Activated CD4-positive, alpha-beta T cell treated with anti-CD3 and anti-CD28 coated beads, Interleukin-2, amount 10 ng/mL, durations not matched to agents 7 days and 5 days (primary cell): ENCODE data around the gene ZFAND5. TPM values are rescaled to one million over a fixed set of nuclear protein-coding genes. Genes with fewer than 3 reads are reported as not detected.

ENCODE experiments used
- CTCF ChIA-PET: fragments of 350-600 bp; sonication (Branson Sonifier 250); formaldehyde crosslinking; loops from one replicate; lab custom pipeline; 2021; ENCODE audit warnings: antibody characterized with exemption; lab: Charles Lee
- POLR2A ChIA-PET: fragments of 350-600 bp; sonication (Branson Sonifier 250); formaldehyde crosslinking; loops from one replicate; lab custom pipeline; 2021; ENCODE audit warnings: antibody characterized with exemption; lab: Charles Lee
- DNase-seq: peaks from one replicate; pipeline ENCODE4 v3.0.0-alpha.2; 2020
- H3K27ac Mint-ChIP-seq: one replicate; pipeline ENCODE4 v1.8.0; 2021; ENCODE audit warnings: mild to moderate bottlenecking, moderate library complexity, mixed read lengths
- H3K27me3 Mint-ChIP-seq: one replicate; pipeline ENCODE4 v1.8.0; 2021; ENCODE audit warnings: mixed read lengths
- H3K36me3 Mint-ChIP-seq: one replicate; pipeline ENCODE4 v1.8.0; 2021; ENCODE audit warnings: low read depth, mixed read lengths
- H3K4me1 Mint-ChIP-seq: one replicate; pipeline ENCODE4 v1.8.0; 2021; ENCODE audit warnings: mixed read lengths
- H3K4me3 Mint-ChIP-seq: one replicate; pipeline ENCODE4 v1.8.0; 2021; ENCODE audit warnings: mild to moderate bottlenecking, moderate library complexity, mixed read lengths
- H3K9me3 Mint-ChIP-seq: one replicate; pipeline ENCODE4 v1.8.0; 2021; ENCODE audit warnings: mixed read lengths
- total RNA-seq, 2 experiments: library from RNA; stranded (reverse); gene quantifications; one replicate each; pipeline ENCODE4 v1.2.3, GENCODE V29; 2021

The ZFAND5 gene
- total RNA-seq, 2 experiments from 2014 or later: 59.8 to 80.2 TPM

GRCh38 chr9:72334658-72335337, 30.2 kb downstream of the ZFAND5 start:
- ChIA-PET POLR2A (no interaction called here), CTCF (interaction anchor here (0.6 kb wide), 1 partner anchor 75 kb away, joined by 7 read pairs; no protein-coding TSS in a partner anchor)
- Mint-ChIP-seq H3K4me1 (no peaks in the 10 kb centered on the region), H3K36me3 (no peaks in the 10 kb centered on the region), H3K27me3 (peaks cover 4% of the 10 kb centered on the region), H3K4me3 (no peak overlapping the region), H3K9me3 (no peaks in the 10 kb centered on the region), H3K27ac (no peak overlapping the region)
- no peak for DNase-seq

GRCh38 chr9:72333709-72334108, 31.3 kb downstream of the ZFAND5 start:
- H3K4me1 Mint-ChIP-seq: no peaks in the 10 kb centered on the region
- no peaks in the 10 kb centered on the region for H3K36me3 Mint-ChIP-seq
- no peak for DNase-seq
- peaks cover 4% of the 10 kb centered on the region for H3K27me3 Mint-ChIP-seq
- ChIA-PET POLR2A (no interaction called here), CTCF (no interaction called here)
- no peaks in the 10 kb centered on the region for H3K9me3 Mint-ChIP-seq
- no peak overlapping the region for H3K4me3 Mint-ChIP-seq
- no peak overlapping the region for H3K27ac Mint-ChIP-seq

- POLR2A ChIA-PET: no interaction called here
- Mint-ChIP-seq H3K27me3 (peaks cover 4% of the 10 kb centered on the region), H3K9me3 (no peaks in the 10 kb centered on the region), H3K27ac (no peak overlapping the region), H3K4me1 (no peaks in the 10 kb centered on the region), H3K36me3 (no peaks in the 10 kb centered on the region), H3K4me3 (no peak overlapping the region)
- CTCF ChIA-PET: no interaction called here
- no peak for DNase-seq
These were observed 31.8 kb downstream of the ZFAND5 start for GRCh38 chr9:72333197-72333596.

GRCh38 chr9:72332351-72332750, 32.7 kb downstream of the ZFAND5 start:
- ChIA-PET CTCF (no interaction called here), POLR2A (no interaction called here)
- Mint-ChIP-seq H3K27me3 (peaks cover 6% of the 10 kb centered on the region), H3K4me1 (no peaks in the 10 kb centered on the region), H3K9me3 (no peaks in the 10 kb centered on the region), H3K27ac (no peak overlapping the region), H3K4me3 (no peak overlapping the region), H3K36me3 (no peaks in the 10 kb centered on the region)
- no peak for DNase-seq

- Mint-ChIP-seq H3K4me3 (no peak overlapping the region), H3K27ac (no peak overlapping the region), H3K9me3 (no peaks in the 10 kb centered on the region), H3K36me3 (no peaks in the 10 kb centered on the region), H3K27me3 (peaks cover 5% of the 10 kb centered on the region), H3K4me1 (no peaks in the 10 kb centered on the region)
- DNase-seq: no peak
- POLR2A ChIA-PET: no interaction called here
- CTCF ChIA-PET: no interaction called here
These were observed 37.4 kb downstream of the ZFAND5 start for GRCh38 chr9:72327631-72328030.

GRCh38 chr9:72326641-72327040, 38.4 kb downstream of the ZFAND5 start:
- no peak for DNase-seq
- H3K27ac Mint-ChIP-seq: no peak overlapping the region
- no peaks in the 10 kb centered on the region for H3K9me3 Mint-ChIP-seq
- ChIA-PET POLR2A (interaction anchor here (0.7 kb wide), 1 partner anchor 247 kb away, joined by 3 read pairs; no protein-coding TSS in a partner anchor), CTCF (interaction anchor here (0.6 to 1.9 kb wide), 2 partner anchors 13 to 401 kb away, joined by 3 to 5 read pairs; no protein-coding TSS in a partner anchor)
- no peaks in the 10 kb centered on the region for H3K36me3 Mint-ChIP-seq
- H3K27me3 Mint-ChIP-seq: peaks cover 5% of the 10 kb centered on the region
- H3K4me3 Mint-ChIP-seq: no peak overlapping the region
- H3K4me1 Mint-ChIP-seq: no peaks in the 10 kb centered on the region

GRCh38 chr9:72324974-72325373, 40.0 kb downstream of the ZFAND5 start:
- Mint-ChIP-seq H3K27me3 (peaks cover 3% of the 10 kb centered on the region), H3K36me3 (no peaks in the 10 kb centered on the region), H3K27ac (no peak overlapping the region), H3K4me3 (no peak overlapping the region), H3K4me1 (no peaks in the 10 kb centered on the region), H3K9me3 (no peaks in the 10 kb centered on the region)
- DNase-seq: no peak
- CTCF ChIA-PET: no interaction called here
- POLR2A ChIA-PET: no interaction called here

- Mint-ChIP-seq H3K27ac (no peak overlapping the region), H3K27me3 (peaks cover 1% of the 10 kb centered on the region), H3K36me3 (no peaks in the 10 kb centered on the region), H3K4me1 (no peaks in the 10 kb centered on the region), H3K9me3 (no peaks in the 10 kb centered on the region), H3K4me3 (no peak overlapping the region)
- POLR2A ChIA-PET: interaction anchor here (0.6 kb wide), 1 partner anchor 164 kb away, joined by 10 read pairs; no protein-coding TSS in a partner anchor
- CTCF ChIA-PET: no interaction called here
- DNase-seq: no peak
These were observed 42.3 kb downstream of the ZFAND5 start for GRCh38 chr9:72322678-72323077.

GRCh38 chr9:72322259-72322658, 42.7 kb downstream of the ZFAND5 start:
- no peak overlapping the region for H3K4me3 Mint-ChIP-seq
- ChIA-PET CTCF (no interaction called here), POLR2A (interaction anchor here (0.6 kb wide), 1 partner anchor 165 kb away, joined by 10 read pairs; no protein-coding TSS in a partner anchor)
- no peak for DNase-seq
- H3K27ac Mint-ChIP-seq: no peak overlapping the region
- no peaks in the 10 kb centered on the region for H3K4me1 Mint-ChIP-seq
- H3K36me3 Mint-ChIP-seq: no peaks in the 10 kb centered on the region
- H3K27me3 Mint-ChIP-seq: peaks cover 1% of the 10 kb centered on the region
- H3K9me3 Mint-ChIP-seq: no peaks in the 10 kb centered on the region

- DNase-seq: no peak
- POLR2A ChIA-PET: no interaction called here
- H3K27ac Mint-ChIP-seq: no peak overlapping the region
These were observed 49.3 kb downstream of the ZFAND5 start for GRCh38 chr9:72315510-72316311.

GRCh38 chr9:72315089-72315509, 49.9 kb downstream of the ZFAND5 start:
- H3K36me3 Mint-ChIP-seq: no peaks in the 10 kb centered on the region
- POLR2A ChIA-PET: no interaction called here
- no peak overlapping the region for H3K27ac Mint-ChIP-seq
- H3K4me1 Mint-ChIP-seq: no peaks in the 10 kb centered on the region
- no peaks in the 10 kb centered on the region for H3K9me3 Mint-ChIP-seq
- H3K4me3 Mint-ChIP-seq: no peak overlapping the region
- DNase-seq: no peak
- CTCF ChIA-PET: interaction anchor here (1.0 kb wide), 1 partner anchor 32 kb away, joined by 3 read pairs; no protein-coding TSS in a partner anchor
- no peaks in the 10 kb centered on the region for H3K27me3 Mint-ChIP-seq

More at GRCh38 chr9:72315510-72316311, 49.3 kb downstream of the ZFAND5 start:
- Mint-ChIP-seq H3K27me3 (no peaks in the 10 kb centered on the region), H3K4me3 (no peak overlapping the region), H3K4me1 (no peaks in the 10 kb centered on the region), H3K36me3 (no peaks in the 10 kb centered on the region), H3K9me3 (no peaks in the 10 kb centered on the region)
- CTCF ChIA-PET: interaction anchor here (1.0 to 1.4 kb wide), 2 partner anchors 14 to 32 kb away, joined by 3 to 4 read pairs; no protein-coding TSS in a partner anchor

- ChIA-PET CTCF (no interaction called here), POLR2A (no interaction called here)
- DNase-seq: no peak
- H3K27ac Mint-ChIP-seq: no peak overlapping the region
- no peak overlapping the region for H3K4me3 Mint-ChIP-seq
- H3K27me3 Mint-ChIP-seq: no peaks in the 10 kb centered on the region
- H3K36me3 Mint-ChIP-seq: no peaks in the 10 kb centered on the region
- H3K9me3 Mint-ChIP-seq: no peaks in the 10 kb centered on the region
- H3K4me1 Mint-ChIP-seq: no peaks in the 10 kb centered on the region
These were observed 51.5 kb downstream of the ZFAND5 start for GRCh38 chr9:72313507-72313906.

- no peak for DNase-seq
- H3K27me3 Mint-ChIP-seq: no peaks in the 10 kb centered on the region
- no peak overlapping the region for H3K4me3 Mint-ChIP-seq
- POLR2A ChIA-PET: no interaction called here
- H3K36me3 Mint-ChIP-seq: no peaks in the 10 kb centered on the region
- H3K4me1 Mint-ChIP-seq: no peaks in the 10 kb centered on the region
- no peak overlapping the region for H3K27ac Mint-ChIP-seq
- CTCF ChIA-PET: no interaction called here
- H3K9me3 Mint-ChIP-seq: no peaks in the 10 kb centered on the region
These were observed 52.5 kb downstream of the ZFAND5 start for GRCh38 chr9:72312386-72312987.
